ENCODE data around the gene HELB.
A peak's percentile ranks its signal among the peaks of the same experiment; 100 is the strongest.

Gene HELB

DNA sequence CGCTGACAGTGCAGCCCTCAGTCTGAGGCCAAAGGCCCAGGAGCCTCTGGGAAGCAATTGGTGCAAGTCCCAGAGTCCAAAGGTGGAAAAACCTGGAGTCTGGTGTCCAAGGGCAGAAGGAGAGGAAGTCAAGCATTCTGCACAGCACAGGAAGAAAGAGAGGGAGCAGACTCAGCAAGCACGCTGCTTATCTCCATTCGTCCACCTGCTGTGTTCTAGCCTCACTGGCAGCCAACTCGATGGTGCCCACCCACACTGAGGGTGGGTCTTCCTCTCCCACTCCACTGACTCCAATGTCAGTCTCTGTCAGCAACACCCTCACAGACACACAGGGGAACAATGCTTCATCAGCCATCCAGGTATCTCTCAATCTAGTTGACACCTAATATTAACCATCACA lies 38.8 kb downstream of the HELB start:
- no peak overlapping the region for H3K4me3 ChIP-seq (ENCODE audit: control insufficient read depth, low read depth, low read length)
- DNase-seq (ENCODE audit: low read depth) = no peak
- TF ChIP-seq, protein P1, sequence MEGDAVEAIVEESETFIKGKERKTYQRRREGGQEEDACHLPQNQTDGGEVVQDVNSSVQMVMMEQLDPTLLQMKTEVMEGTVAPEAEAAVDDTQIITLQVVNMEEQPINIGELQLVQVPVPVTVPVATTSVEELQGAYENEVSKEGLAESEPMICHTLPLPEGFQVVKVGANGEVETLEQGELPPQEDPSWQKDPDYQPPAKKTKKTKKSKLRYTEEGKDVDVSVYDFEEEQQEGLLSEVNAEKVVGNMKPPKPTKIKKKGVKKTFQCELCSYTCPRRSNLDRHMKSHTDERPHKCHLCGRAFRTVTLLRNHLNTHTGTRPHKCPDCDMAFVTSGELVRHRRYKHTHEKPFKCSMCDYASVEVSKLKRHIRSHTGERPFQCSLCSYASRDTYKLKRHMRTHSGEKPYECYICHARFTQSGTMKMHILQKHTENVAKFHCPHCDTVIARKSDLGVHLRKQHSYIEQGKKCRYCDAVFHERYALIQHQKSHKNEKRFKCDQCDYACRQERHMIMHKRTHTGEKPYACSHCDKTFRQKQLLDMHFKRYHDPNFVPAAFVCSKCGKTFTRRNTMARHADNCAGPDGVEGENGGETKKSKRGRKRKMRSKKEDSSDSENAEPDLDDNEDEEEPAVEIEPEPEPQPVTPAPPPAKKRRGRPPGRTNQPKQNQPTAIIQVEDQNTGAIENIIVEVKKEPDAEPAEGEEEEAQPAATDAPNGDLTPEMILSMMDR (IDR thresholded peaks at IDR 0.05; ENCODE audit: control insufficient read depth, insufficient read depth, low read depth, low read length, missing control alignments) = no peak

DNA sequence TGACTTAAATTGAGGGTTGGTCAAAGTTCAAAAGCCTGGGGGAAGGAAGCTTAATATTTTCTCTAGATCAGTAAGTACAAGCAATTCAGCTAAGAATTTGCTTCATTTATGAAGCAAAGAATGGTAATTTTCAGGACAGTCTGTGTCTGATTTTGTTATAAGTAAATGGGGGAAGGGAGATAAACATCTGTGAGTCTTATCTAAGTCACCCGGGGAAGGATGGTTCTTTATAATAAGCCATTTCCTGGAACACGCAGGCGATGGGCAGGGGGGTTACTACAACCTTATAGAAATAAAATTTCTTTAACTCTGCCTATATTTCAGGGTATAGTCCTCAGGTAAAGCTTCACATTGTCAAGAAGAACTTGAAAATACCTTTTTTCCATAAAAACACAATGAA lies 42.9 kb downstream of the HELB start:
- TF ChIP-seq, protein P1 (IDR thresholded peaks at IDR 0.05; ENCODE audit: control insufficient read depth, insufficient read depth, low read depth, low read length, missing control alignments) = no peak
- no peak for DNase-seq (ENCODE audit: low read depth)
- H3K4me3 ChIP-seq (ENCODE audit: control insufficient read depth, low read depth, low read length) = no peak overlapping the region

DNA sequence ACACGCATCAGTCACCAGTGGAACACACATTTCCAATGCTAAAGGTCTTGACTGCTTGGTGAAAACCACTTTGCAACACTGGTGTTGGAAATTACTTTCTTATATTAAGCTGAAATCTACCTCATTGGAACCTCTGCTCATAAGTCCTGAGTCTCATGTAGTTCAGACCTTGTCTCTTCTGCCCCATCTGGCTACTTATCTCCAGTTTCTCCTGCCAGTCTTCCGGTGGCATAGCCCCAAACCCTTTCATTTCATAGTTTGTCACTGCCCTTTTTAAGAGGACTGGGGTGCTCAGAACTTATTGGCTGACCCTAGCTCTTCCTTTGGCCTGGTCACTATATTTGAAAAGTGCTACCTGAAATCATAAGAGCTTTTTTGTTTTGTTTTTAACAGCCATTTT lies 43.7 kb downstream of the HELB start:
- TF ChIP-seq, protein P1 (IDR thresholded peaks at IDR 0.05; ENCODE audit: control insufficient read depth, insufficient read depth, low read depth, low read length, missing control alignments) = no peak
- DNase-seq (ENCODE audit: low read depth) = no peak
- H3K4me3 ChIP-seq (ENCODE audit: control insufficient read depth, low read depth, low read length) = no peak overlapping the region

DNA sequence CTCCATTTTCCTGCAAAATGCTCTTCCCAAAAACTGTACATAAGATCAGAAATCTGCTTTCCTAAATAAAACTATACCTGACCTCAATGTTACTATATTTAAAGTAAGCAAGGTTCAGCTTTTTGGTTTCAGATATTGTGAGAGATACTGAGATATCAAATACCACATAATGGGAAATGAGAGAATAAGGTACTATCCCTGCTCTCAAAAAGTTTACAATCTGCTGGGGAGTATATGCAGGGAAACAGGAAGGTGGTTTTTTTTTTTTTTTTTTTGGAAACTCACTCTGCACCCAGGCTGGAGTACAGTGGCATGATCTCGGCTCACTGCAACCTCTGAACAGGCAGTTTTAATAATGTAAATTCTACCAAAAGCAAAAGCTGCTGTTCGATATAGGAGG lies 49.0 kb downstream of the HELB start:
- no peak overlapping the region for H3K4me3 ChIP-seq (ENCODE audit: control insufficient read depth, low read depth, low read length)
- DNase-seq (ENCODE audit: low read depth) = no peak
- TF ChIP-seq, protein P1 (IDR thresholded peaks at IDR 0.05; ENCODE audit: control insufficient read depth, insufficient read depth, low read depth, low read length, missing control alignments) = no peak

DNA sequence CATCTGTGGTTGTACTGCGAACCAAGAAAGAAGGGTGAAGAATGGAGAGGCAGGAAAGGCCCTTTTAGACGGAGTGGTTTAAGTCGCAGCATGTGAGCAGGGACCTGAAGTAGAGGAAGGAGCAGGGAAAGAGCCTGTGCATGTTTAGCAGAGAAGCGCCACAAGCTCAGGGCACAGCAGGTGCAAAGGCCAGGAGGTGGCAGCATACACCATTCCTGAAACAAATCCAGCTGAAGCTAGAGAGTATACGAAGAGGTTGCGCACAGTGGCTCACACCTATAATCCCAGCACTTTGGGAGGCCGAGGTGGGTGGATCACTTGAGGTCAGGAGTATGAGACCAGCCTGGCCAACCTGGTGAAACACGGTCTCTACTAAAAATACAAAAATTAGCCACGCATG lies 49.9 kb downstream of the HELB start:
- no peak overlapping the region for H3K4me3 ChIP-seq (ENCODE audit: control insufficient read depth, low read depth, low read length)
- DNase-seq (ENCODE audit: low read depth) = no peak
- TF ChIP-seq, protein P1 (IDR thresholded peaks at IDR 0.05; ENCODE audit: control insufficient read depth, insufficient read depth, low read depth, low read length, missing control alignments) = peak; percentile 46

DNA sequence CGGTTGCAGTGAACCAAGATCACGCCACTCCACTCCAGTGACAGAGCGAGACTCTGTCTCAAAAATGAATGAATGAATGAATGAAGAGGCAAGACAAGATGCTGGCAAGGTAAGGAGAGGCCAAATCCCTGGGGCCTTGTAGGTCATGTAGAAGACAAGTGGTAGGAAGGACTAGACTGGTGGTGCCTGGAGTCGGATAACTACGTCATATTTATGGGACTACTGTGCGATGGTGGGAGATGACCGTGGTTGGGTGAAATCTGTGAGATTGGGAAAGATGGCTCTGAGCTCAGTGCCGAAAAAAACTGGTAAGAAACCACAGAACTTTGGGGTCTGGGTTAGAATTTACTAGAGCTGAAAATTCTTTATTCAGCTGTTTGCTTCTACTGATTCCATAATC lies 50.6 kb downstream of the HELB start:
- no peak for DNase-seq (ENCODE audit: low read depth)
- no peak overlapping the region for H3K4me3 ChIP-seq (ENCODE audit: control insufficient read depth, low read depth, low read length)
- TF ChIP-seq, protein P1 (IDR thresholded peaks at IDR 0.05; ENCODE audit: control insufficient read depth, insufficient read depth, low read depth, low read length, missing control alignments) = no peak

DNA sequence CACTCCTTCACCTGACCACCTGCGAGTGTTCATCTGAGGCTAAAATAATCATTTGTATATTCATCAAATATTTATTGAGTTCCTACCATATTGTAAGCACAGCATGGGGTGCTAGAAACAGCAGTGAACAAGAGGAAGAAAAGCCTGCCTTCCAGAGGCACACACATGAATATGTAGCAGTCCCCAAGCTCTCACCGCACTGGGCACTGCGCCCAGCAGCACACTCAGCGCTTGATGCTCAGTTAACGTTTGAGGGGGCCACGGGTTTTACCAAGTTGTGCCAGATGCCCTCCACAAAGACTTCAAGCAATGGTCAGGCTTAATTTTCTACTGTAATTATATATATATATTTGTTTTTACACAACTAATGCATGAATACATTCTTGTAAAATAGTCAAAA lies 52.0 kb downstream of the HELB start:
- DNase-seq (ENCODE audit: low read depth) = no peak
- TF ChIP-seq, protein P1 (IDR thresholded peaks at IDR 0.05; ENCODE audit: control insufficient read depth, insufficient read depth, low read depth, low read length, missing control alignments) = no peak

More for the DNA sequence above, 52.0 kb downstream of the HELB start:
- H3K4me3 ChIP-seq (ENCODE audit: control insufficient read depth, low read depth, low read length) = no peak overlapping the region

All from AG09309 (cell line).